Stimulated activated CD4-positive, alpha-beta T cell treated with anti-CD3 and anti-CD28 coated beads, TNF-alpha, amount 100 ng/mL, for 1 hour (primary cell): ENCODE results near the gene NUDT9.

ENCODE experiments used
- DNase-seq, 3 donors: peaks; one replicate each; pipeline ENCODE4 v3.0.0-alpha.2; 2020; ENCODE audit warnings: low read depth in 3 of 3, low spot score in 1 of 3

NUDT9 gene

DNA sequence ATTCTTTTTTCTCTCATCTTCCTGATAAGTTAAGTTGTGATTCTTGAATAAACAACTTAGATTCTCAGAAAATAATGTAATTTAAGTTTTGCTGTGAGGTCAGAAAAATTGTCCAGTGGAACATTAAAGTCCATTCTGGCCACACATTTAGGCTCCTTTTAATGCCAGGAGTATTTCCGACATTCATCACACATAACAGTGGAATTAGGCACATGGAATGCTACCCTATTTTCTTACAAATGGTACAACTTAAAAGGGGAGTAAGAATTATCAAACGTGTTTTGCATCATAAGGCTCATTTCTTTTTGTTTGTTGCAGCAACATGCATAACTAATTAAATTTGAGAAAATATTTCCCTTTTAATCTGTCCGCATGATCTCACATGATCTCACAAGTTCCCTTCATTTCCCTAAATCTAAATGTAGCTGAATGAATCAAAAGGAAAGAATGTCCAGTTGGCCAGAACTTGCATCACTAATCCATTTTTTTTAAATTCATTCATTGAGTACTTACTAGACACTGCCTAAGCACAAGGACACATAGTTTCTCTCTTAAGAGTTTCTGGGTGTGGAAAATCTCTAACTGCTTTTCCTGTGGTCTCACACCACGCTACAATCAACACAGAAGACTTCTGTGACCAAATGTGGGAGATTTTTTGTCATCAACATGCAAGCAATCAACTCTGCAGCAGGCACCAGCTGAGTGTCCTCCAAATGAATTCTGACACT, 84.8 kb downstream of the NUDT9 start:
- no peak for DNase-seq
